GM23338 (cell line): ENCODE data around the gene ANGPTL7. TPM values are rescaled to one million over a fixed set of nuclear protein-coding genes. Genes with fewer than 3 reads are reported as not detected.

Experiments used
- ATAC-seq: fragments of 200-7000 bp; cut with Tn5 transposase; 3 replicates; pipeline ENCODE4 v1.9.1; 2020
- DNase-seq: peaks from one replicate; pipeline ENCODE4 v3.0.0-alpha.2; 2015; ENCODE audit warnings: low spot score
- H2AFZ ChIP-seq: fragments of 200-600 bp; sonication (generic); 2 replicates; pipeline ENCODE4 v1.8.0; 2016; ENCODE audit warnings: antibody characterized with exemption, mild to moderate bottlenecking, moderate library complexity
- H3F3A ChIP-seq: fragments of 200-600 bp; sonication (generic); replicated peaks from 2 replicates; pipeline ENCODE4 v1.8.0; 2017; ENCODE audit warnings: antibody characterized with exemption, mixed run types, low read depth
- H3K27ac ChIP-seq: fragments of 200-600 bp; sonication (generic); 2 replicates; pipeline ENCODE4 v1.6.1; 2016; ENCODE audit warnings: low read depth
- H3K27me3 ChIP-seq: fragments of 200-600 bp; sonication (generic); 2 replicates; pipeline ENCODE4 v1.8.0; 2016; ENCODE audit warnings: mild to moderate bottlenecking, mixed run types, moderate library complexity; ENCODE audit not compliant: insufficient read depth
- H3K36me3 ChIP-seq: fragments of 200-600 bp; sonication (generic); 2 replicates; pipeline ENCODE4 v1.8.0; 2016; ENCODE audit warnings: mild to moderate bottlenecking; ENCODE audit not compliant: insufficient read depth
- H3K4me1 ChIP-seq: fragments of 200-600 bp; sonication (generic); 2 replicates; pipeline ENCODE4 v1.8.0; 2016; ENCODE audit warnings: mild to moderate bottlenecking, moderate library complexity; ENCODE audit not compliant: insufficient read depth
- H3K4me2 ChIP-seq: fragments of 200-600 bp; sonication (generic); 2 replicates; pipeline ENCODE4 v1.7.1; 2017; ENCODE audit warnings: mixed run types
- H3K4me3 ChIP-seq: fragments of 200-600 bp; sonication (generic); 2 replicates; pipeline ENCODE4 v1.6.1; 2016; ENCODE audit warnings: mixed run types
- H3K79me2 ChIP-seq: fragments of 200-600 bp; sonication (generic); replicated peaks from 2 replicates; pipeline ENCODE4 v1.8.0; 2017; ENCODE audit warnings: mild to moderate bottlenecking; ENCODE audit not compliant: insufficient read depth
- H3K9me2 ChIP-seq: fragments of 200-600 bp; sonication (generic); 2 replicates; pipeline ENCODE4 v1.8.0; 2017; ENCODE audit not compliant: insufficient read depth
- H4K20me1 ChIP-seq: fragments of 200-600 bp; sonication (generic); replicated peaks from 2 replicates; pipeline ENCODE4 v1.8.0; 2017; ENCODE audit warnings: mild to moderate bottlenecking; ENCODE audit not compliant: insufficient read depth
- H3K27ac Mint-ChIP-seq: 2 replicates; pipeline ENCODE4 v1.8.0; 2020; ENCODE audit warnings: inconsistent platforms, mild to moderate bottlenecking, moderate library complexity, mixed read lengths
- H3K27me3 Mint-ChIP-seq: 3 replicates; pipeline ENCODE4 v1.8.0; 2022; ENCODE audit warnings: low read depth, mild to moderate bottlenecking, moderate library complexity, mixed read lengths, inconsistent platforms; ENCODE audit not compliant: insufficient read depth, poor library complexity
- H3K36me3 Mint-ChIP-seq: 3 replicates; pipeline ENCODE4 v1.8.0; 2021; ENCODE audit warnings: low read depth, mild to moderate bottlenecking, inconsistent platforms, moderate library complexity, mixed read lengths
- H3K4me1 Mint-ChIP-seq: 3 replicates; pipeline ENCODE4 v1.8.0; 2020; ENCODE audit warnings: mild to moderate bottlenecking, inconsistent platforms, mixed read lengths
- H3K4me3 Mint-ChIP-seq: 3 replicates; pipeline ENCODE4 v1.8.0; 2021; ENCODE audit warnings: moderate library complexity, mild to moderate bottlenecking, inconsistent platforms, mixed read lengths
- H3K9me3 Mint-ChIP-seq: 3 replicates; pipeline ENCODE4 v1.8.0; 2020; ENCODE audit warnings: moderate library complexity, mild to moderate bottlenecking, inconsistent platforms, mixed read lengths
- CREB1 ChIP-seq: fragments of 250-450 bp; sonication (Bioruptor Pico); IDR thresholded peaks from 2 replicates; pipeline ENCODE4 v1.5.0; 2020; ENCODE audit warnings: low read depth, mild to moderate bottlenecking, moderate library complexity
- EZH2 ChIP-seq: fragments of 200-600 bp; sonication (generic); IDR thresholded peaks from one replicate; pipeline ENCODE4 v1.8.0; 2017; ENCODE audit warnings: antibody characterized with exemption, mild to moderate bottlenecking, low read depth; ENCODE audit not compliant: unreplicated experiment
- EZH2phosphoT487 ChIP-seq: fragments of 200-600 bp; sonication (generic); IDR thresholded peaks from one replicate; pipeline ENCODE4 v1.8.1; 2018; ENCODE audit warnings: antibody characterized with exemption; ENCODE audit not compliant: unreplicated experiment
- JUNB ChIP-seq: IDR thresholded peaks from one replicate; pipeline ENCODE4 v1.6.1; 2016; ENCODE audit warnings: antibody characterized with exemption; ENCODE audit not compliant: unreplicated experiment
- NANOG ChIP-seq: IDR thresholded peaks from 2 replicates; pipeline ENCODE4 v1.6.1; 2016; ENCODE audit warnings: antibody characterized with exemption, borderline replicate concordance
- POLR2AphosphoS5 ChIP-seq: IDR thresholded peaks from 2 replicates; pipeline ENCODE4 v1.6.1; 2016; ENCODE audit warnings: antibody characterized with exemption, low read depth
- STAT1 ChIP-seq: IDR thresholded peaks from one replicate; pipeline ENCODE4 v1.6.1; 2016; ENCODE audit warnings: antibody characterized with exemption; ENCODE audit not compliant: unreplicated experiment
- ZNF114 ChIP-seq: fragments of 250-450 bp; sonication (Bioruptor Pico); IDR thresholded peaks from 2 replicates; pipeline ENCODE4 v1.5.0; 2020; ENCODE audit warnings: mild to moderate bottlenecking, moderate library complexity
- ZNF331 ChIP-seq: fragments of 250-450 bp; sonication (Bioruptor Pico); IDR thresholded peaks from 2 replicates; pipeline ENCODE4 v1.5.0; 2020; ENCODE audit warnings: low read depth, mild to moderate bottlenecking, moderate library complexity
- polyA plus RNA-seq: library from polyadenylated mRNA; unstranded; fragments of >200 nt; fragmentation: Nextera tagmentation; extraction: Ambion mirVana; gene quantifications from 2 replicates; pipeline ENCODE4 v1.2.1, GENCODE V29; 2016
- total RNA-seq: library from RNA; depleted of rRNA; stranded (reverse); fragments of >200 nt; shearing (Covaris generic); gene quantifications from 2 replicates; pipeline ENCODE4 v1.2.3, GENCODE V29; 2014
- TF ChIP-seq, protein P1 (sequence below): fragments of 250-450 bp; sonication (Bioruptor Pico); IDR thresholded peaks from 2 replicates; pipeline ENCODE4 v1.5.0; 2020; ENCODE audit warnings: mild to moderate bottlenecking, moderate library complexity
- TF ChIP-seq, protein P2 (sequence below): IDR thresholded peaks from one replicate; pipeline ENCODE4 v1.6.1; 2018; ENCODE audit warnings: antibody characterized with exemption; ENCODE audit not compliant: unreplicated experiment
- TF ChIP-seq, protein P3 (sequence below): IDR thresholded peaks from 2 replicates; pipeline ENCODE4 v1.6.1; 2016; ENCODE audit warnings: antibody characterized with exemption
- TF ChIP-seq, protein P4 (sequence below), 2 experiments: fragments of 200-600 bp in 1 of 2; sonication (generic) in 1 of 2; conservative IDR thresholded peaks; 2 replicates each; pipeline versions ENCODE4 v1.5.1 to v1.6.1; 2016 to 2017; ENCODE audit warnings: antibody characterized with exemption in 2 of 2, low read depth in 2 of 2, mild to moderate bottlenecking in 2 of 2, moderate library complexity in 1 of 2

ANGPTL7 gene
- total and polyA plus RNA-seq, 2 experiments from 2014 or later, result 0.13 TPM; not detected in 1

DNA sequence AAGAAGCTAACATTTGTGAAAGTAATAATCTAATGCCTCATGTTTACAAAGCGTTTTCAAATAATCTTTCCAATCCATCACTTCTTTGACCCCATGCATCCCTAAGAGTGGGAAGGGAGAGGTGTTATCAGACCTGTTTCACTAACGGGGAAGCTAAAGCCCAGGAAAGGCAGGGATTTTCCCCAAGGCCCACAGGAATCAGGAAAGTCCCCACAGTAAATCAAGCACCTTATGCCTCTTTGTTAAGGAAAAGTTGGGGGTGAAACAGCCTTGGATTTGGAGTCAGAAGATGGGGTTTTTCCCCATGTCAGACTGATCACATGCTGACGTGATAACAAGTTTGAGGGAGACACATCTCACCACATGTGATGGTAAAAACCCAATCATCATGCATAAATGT, 20.0 kb upstream of the ANGPTL7 start:
- no peaks in the 10 kb centered on the region for H3K9me3 Mint-ChIP-seq
- no peak overlapping the region for H2AFZ ChIP-seq

More for the DNA sequence above, 20.0 kb upstream of the ANGPTL7 start:
- Histone ChIP-seq H3K4me2 (no peak overlapping the region), H3K27me3 (no peaks in the 10 kb centered on the region), H3K79me2 (peaks cover 7% of the 10 kb centered on the region), H3F3A (no peaks in the 10 kb centered on the region), H3K36me3 (peaks cover 10% of the 10 kb centered on the region), H3K4me3 (no peak overlapping the region), H3K4me1 (no peaks in the 10 kb centered on the region), H4K20me1 (peaks cover 7% of the 10 kb centered on the region), H3K27ac (no peak overlapping the region), H3K9me2 (no peaks in the 10 kb centered on the region)
- Mint-ChIP-seq H3K27me3 (peaks cover 4% of the 10 kb centered on the region), H3K4me3 (no peak overlapping the region), H3K27ac (no peak overlapping the region), H3K4me1 (no peaks in the 10 kb centered on the region), H3K36me3 (peaks cover 17% of the 10 kb centered on the region)
- DNase-seq (no peak), ATAC-seq (no peak)
- TF ChIP-seq, protein P1, sequence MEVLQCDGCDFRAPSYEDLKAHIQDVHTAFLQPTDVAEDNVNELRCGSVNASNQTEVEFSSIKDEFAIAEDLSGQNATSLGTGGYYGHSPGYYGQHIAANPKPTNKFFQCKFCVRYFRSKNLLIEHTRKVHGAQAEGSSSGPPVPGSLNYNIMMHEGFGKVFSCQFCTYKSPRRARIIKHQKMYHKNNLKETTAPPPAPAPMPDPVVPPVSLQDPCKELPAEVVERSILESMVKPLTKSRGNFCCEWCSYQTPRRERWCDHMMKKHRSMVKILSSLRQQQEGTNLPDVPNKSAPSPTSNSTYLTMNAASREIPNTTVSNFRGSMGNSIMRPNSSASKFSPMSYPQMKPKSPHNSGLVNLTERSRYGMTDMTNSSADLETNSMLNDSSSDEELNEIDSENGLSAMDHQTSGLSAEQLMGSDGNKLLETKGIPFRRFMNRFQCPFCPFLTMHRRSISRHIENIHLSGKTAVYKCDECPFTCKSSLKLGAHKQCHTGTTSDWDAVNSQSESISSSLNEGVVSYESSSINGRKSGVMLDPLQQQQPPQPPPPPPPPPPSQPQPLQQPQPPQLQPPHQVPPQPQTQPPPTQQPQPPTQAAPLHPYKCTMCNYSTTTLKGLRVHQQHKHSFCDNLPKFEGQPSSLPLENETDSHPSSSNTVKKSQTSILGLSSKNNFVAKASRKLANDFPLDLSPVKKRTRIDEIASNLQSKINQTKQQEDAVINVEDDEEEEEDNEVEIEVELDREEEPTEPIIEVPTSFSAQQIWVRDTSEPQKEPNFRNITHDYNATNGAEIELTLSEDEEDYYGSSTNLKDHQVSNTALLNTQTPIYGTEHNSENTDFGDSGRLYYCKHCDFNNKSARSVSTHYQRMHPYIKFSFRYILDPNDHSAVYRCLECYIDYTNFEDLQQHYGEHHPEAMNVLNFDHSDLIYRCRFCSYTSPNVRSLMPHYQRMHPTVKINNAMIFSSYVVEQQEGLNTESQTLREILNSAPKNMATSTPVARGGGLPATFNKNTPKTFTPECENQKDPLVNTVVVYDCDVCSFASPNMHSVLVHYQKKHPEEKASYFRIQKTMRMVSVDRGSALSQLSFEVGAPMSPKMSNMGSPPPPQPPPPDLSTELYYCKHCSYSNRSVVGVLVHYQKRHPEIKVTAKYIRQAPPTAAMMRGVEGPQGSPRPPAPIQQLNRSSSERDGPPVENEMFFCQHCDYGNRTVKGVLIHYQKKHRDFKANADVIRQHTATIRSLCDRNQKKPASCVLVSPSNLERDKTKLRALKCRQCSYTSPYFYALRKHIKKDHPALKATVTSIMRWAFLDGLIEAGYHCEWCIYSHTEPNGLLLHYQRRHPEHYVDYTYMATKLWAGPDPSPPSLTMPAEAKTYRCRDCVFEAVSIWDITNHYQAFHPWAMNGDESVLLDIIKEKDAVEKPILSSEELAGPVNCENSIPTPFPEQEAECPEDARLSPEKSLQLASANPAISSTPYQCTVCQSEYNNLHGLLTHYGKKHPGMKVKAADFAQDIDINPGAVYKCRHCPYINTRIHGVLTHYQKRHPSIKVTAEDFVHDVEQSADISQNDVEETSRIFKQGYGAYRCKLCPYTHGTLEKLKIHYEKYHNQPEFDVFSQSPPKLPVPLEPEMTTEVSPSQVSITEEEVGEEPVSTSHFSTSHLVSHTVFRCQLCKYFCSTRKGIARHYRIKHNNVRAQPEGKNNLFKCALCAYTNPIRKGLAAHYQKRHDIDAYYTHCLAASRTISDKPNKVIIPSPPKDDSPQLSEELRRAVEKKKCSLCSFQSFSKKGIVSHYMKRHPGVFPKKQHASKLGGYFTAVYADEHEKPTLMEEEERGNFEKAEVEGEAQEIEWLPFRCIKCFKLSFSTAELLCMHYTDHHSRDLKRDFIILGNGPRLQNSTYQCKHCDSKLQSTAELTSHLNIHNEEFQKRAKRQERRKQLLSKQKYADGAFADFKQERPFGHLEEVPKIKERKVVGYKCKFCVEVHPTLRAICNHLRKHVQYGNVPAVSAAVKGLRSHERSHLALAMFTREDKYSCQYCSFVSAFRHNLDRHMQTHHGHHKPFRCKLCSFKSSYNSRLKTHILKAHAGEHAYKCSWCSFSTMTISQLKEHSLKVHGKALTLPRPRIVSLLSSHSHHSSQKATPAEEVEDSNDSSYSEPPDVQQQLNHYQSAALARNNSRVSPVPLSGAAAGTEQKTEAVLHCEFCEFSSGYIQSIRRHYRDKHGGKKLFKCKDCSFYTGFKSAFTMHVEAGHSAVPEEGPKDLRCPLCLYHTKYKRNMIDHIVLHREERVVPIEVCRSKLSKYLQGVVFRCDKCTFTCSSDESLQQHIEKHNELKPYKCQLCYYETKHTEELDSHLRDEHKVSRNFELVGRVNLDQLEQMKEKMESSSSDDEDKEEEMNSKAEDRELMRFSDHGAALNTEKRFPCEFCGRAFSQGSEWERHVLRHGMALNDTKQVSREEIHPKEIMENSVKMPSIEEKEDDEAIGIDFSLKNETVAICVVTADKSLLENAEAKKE (CRISPR knock-in tag), result no peak
- TF ChIP-seq EZH2phosphoT487 (no peak), ZNF331 (CRISPR knock-in tag) (no peak), JUNB (no peak), ZNF114 (CRISPR knock-in tag) (no peak), POLR2AphosphoS5 (no peak), CREB1 (CRISPR knock-in tag) (no peak), STAT1 (no peak), NANOG (no peak), EZH2 (no peak)
- TF ChIP-seq, protein P2, sequence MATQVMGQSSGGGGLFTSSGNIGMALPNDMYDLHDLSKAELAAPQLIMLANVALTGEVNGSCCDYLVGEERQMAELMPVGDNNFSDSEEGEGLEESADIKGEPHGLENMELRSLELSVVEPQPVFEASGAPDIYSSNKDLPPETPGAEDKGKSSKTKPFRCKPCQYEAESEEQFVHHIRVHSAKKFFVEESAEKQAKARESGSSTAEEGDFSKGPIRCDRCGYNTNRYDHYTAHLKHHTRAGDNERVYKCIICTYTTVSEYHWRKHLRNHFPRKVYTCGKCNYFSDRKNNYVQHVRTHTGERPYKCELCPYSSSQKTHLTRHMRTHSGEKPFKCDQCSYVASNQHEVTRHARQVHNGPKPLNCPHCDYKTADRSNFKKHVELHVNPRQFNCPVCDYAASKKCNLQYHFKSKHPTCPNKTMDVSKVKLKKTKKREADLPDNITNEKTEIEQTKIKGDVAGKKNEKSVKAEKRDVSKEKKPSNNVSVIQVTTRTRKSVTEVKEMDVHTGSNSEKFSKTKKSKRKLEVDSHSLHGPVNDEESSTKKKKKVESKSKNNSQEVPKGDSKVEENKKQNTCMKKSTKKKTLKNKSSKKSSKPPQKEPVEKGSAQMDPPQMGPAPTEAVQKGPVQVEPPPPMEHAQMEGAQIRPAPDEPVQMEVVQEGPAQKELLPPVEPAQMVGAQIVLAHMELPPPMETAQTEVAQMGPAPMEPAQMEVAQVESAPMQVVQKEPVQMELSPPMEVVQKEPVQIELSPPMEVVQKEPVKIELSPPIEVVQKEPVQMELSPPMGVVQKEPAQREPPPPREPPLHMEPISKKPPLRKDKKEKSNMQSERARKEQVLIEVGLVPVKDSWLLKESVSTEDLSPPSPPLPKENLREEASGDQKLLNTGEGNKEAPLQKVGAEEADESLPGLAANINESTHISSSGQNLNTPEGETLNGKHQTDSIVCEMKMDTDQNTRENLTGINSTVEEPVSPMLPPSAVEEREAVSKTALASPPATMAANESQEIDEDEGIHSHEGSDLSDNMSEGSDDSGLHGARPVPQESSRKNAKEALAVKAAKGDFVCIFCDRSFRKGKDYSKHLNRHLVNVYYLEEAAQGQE, result no peak
- TF ChIP-seq, protein P3, sequence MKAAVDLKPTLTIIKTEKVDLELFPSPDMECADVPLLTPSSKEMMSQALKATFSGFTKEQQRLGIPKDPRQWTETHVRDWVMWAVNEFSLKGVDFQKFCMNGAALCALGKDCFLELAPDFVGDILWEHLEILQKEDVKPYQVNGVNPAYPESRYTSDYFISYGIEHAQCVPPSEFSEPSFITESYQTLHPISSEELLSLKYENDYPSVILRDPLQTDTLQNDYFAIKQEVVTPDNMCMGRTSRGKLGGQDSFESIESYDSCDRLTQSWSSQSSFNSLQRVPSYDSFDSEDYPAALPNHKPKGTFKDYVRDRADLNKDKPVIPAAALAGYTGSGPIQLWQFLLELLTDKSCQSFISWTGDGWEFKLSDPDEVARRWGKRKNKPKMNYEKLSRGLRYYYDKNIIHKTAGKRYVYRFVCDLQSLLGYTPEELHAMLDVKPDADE, result no peak
- TF ChIP-seq, protein P4, sequence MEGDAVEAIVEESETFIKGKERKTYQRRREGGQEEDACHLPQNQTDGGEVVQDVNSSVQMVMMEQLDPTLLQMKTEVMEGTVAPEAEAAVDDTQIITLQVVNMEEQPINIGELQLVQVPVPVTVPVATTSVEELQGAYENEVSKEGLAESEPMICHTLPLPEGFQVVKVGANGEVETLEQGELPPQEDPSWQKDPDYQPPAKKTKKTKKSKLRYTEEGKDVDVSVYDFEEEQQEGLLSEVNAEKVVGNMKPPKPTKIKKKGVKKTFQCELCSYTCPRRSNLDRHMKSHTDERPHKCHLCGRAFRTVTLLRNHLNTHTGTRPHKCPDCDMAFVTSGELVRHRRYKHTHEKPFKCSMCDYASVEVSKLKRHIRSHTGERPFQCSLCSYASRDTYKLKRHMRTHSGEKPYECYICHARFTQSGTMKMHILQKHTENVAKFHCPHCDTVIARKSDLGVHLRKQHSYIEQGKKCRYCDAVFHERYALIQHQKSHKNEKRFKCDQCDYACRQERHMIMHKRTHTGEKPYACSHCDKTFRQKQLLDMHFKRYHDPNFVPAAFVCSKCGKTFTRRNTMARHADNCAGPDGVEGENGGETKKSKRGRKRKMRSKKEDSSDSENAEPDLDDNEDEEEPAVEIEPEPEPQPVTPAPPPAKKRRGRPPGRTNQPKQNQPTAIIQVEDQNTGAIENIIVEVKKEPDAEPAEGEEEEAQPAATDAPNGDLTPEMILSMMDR (conservative IDR thresholded peaks at IDR 0.05; ENCODE audit: low read depth in 2 of 2), result no peak
